Esophagus squamous epithelium (tissue), 4 donors: ENCODE measurements around the gene CDK15.

Source experiments
- POLR2A ChIP-seq, 4 donors: fragments of 450-650 bp; IDR thresholded peaks; one replicate each; pipeline ENCODE4 v1.6.1; 2017; ENCODE audit warnings: antibody characterized with exemption in 4 of 4, mild to moderate bottlenecking in 4 of 4, moderate library complexity in 3 of 4
- TF ChIP-seq, protein P1 (sequence below), 6 experiments: fragments of 450-650 bp in 4 of 6; fragments of 200-600 bp in 2 of 6; sonication (generic) in 2 of 6; IDR thresholded peaks; one replicate each; pipeline ENCODE4 v1.5.1; 2016 to 2019; ENCODE audit warnings: antibody characterized with exemption in 6 of 6, mild to moderate bottlenecking in 4 of 6, moderate library complexity in 4 of 6

DNA sequence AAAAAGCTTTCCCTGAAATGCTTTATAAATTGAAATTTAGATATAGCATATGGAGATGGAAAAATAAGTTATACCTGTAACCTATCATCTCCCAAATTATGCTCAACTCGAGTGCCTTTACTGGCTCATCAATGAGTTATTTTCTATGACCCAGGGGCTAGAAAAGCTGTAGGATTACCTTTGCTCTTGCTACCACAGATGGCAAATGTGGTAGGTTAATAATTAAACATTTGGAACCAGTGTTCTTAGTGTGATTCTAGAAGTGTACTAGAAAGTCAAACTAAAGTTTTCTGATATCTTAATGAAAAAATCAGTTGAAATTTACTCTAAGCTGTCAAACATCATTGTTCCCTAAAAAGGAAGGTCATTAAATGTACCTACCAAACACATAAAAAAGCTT lies 48.1 kb upstream of the CDK15 start:
- TF ChIP-seq, protein P1, sequence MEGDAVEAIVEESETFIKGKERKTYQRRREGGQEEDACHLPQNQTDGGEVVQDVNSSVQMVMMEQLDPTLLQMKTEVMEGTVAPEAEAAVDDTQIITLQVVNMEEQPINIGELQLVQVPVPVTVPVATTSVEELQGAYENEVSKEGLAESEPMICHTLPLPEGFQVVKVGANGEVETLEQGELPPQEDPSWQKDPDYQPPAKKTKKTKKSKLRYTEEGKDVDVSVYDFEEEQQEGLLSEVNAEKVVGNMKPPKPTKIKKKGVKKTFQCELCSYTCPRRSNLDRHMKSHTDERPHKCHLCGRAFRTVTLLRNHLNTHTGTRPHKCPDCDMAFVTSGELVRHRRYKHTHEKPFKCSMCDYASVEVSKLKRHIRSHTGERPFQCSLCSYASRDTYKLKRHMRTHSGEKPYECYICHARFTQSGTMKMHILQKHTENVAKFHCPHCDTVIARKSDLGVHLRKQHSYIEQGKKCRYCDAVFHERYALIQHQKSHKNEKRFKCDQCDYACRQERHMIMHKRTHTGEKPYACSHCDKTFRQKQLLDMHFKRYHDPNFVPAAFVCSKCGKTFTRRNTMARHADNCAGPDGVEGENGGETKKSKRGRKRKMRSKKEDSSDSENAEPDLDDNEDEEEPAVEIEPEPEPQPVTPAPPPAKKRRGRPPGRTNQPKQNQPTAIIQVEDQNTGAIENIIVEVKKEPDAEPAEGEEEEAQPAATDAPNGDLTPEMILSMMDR (IDR thresholded peaks at IDR 0.05): no peak
- TF ChIP-seq POLR2A (IDR thresholded peaks at IDR 0.05): no peak
